ENCODE measurements around the gene CCDC91. TPM values are rescaled to one million over a fixed set of nuclear protein-coding genes. Genes with fewer than 3 reads are reported as not detected.
A peak's percentile ranks its signal among the peaks of the same experiment; 100 is the strongest.

Gene CCDC91
- total and polyA plus RNA-seq, 2 of the 4 experiments (the other 2 are of a cell fraction), result 8.6 to 14.7 TPM

- Histone ChIP-seq H4K20me1 (ENCODE audit: insufficient read depth, low read length) (no peaks in the 10 kb centered on the region), H3K27me3 (ENCODE audit: control insufficient read depth, insufficient read depth, low read length) (no peaks in the 10 kb centered on the region), H3K18ac (ENCODE audit: low read depth, low read length) (no peak overlapping the region), H3K23ac (ENCODE audit: low read depth, low read length) (no peak overlapping the region), H2AK5ac (ENCODE audit: low read depth, low read length) (no peak overlapping the region), H2AK9ac (replicated peaks; ENCODE audit: low read depth, low read length, poor library complexity) (no peak overlapping the region), H3K36me3 (ENCODE audit: control insufficient read depth, insufficient read depth, low read length) (no peaks in the 10 kb centered on the region), H2BK15ac (ENCODE audit: low read depth, low read length) (no peak overlapping the region), H4K91ac (ENCODE audit: insufficient read depth, low read depth, low read length) (no peak overlapping the region), H4K5ac (ENCODE audit: low read depth, low read length) (no peak overlapping the region), H2BK20ac (ENCODE audit: low read depth, low read length) (no peak overlapping the region), H3K4me3 (ENCODE audit: insufficient read depth, low read depth, low read length) (no peak overlapping the region), H3K4me1 (ENCODE audit: control insufficient read depth, insufficient read depth, low read length) (peaks cover 3% of the 10 kb centered on the region; the same call in 1 of the 2 replicates), H2AFZ (replicated peaks; ENCODE audit: low read length, poor library complexity) (no peak overlapping the region), H3K14ac (replicated peaks; ENCODE audit: low read depth, low read length) (no peak overlapping the region), H3K9me3 (ENCODE audit: control insufficient read depth, insufficient read depth, low read length) (peaks cover 2% of the 10 kb centered on the region; the same call in 1 of the 2 replicates), H3K79me1 (ENCODE audit: low read depth in 1 of 2, low read length in 2 of 2) (no peaks in the 10 kb centered on the region), H3K4me2 (ENCODE audit: low read depth, low read length) (no peak overlapping the region), H3K9ac (ENCODE audit: low read depth, low read length) (no peak overlapping the region), H3K27ac (ENCODE audit: insufficient read depth, low read length) (no peak overlapping the region), H4K8ac (ENCODE audit: low read depth in 2 of 2, low read length in 2 of 2) (no peak overlapping the region), H2BK5ac (ENCODE audit: low read depth, low read length, poor library complexity, severe bottlenecking) (no peak overlapping the region), H3K4ac (ENCODE audit: low read depth, low read length) (no peak overlapping the region), H3K56ac (ENCODE audit: extremely low read depth, insufficient read depth, low read length) (no peak overlapping the region), H3K9me1 (ENCODE audit: insufficient read depth, low read length) (no peaks in the 10 kb centered on the region; the same call in none of the 2 replicates), H2BK120ac (ENCODE audit: low read depth, low read length) (0 out of 2 replicates have a peak overlapping the region, but pooled peaks have one; percentile 14)
- intact Hi-C loops (cut with micrococcal nuclease) (no loop called here), dilution Hi-C loops (cut with HindIII; ENCODE audit: low sequenced_read_pairs, unreplicated experiment) (no loop called here), in situ Hi-C loops (cut with MboI; ENCODE audit: low sequenced_read_pairs) (no loop called here)
- ChIA-PET CTCF (interaction anchor here (0.6 to 0.7 kb wide), 3 partner anchors 12 to 1544 kb away, joined by 3 to 4 read pairs (median 3); no protein-coding TSS in a partner anchor), POLR2A (ENCODE audit: unreplicated experiment) (no interaction called here)
- no CpG with 5 or more reads among the region's 5 CpGs for WGBS, 2 experiments (ENCODE audit: extremely low coverage in 2 of 2, insufficient read length in 1 of 2)
- TF ChIP-seq CEBPB (IDR thresholded peaks at IDR 0.05; ENCODE audit: low read depth, low read length), result 0 out of 2 replicates have a peak, but pooled peaks have one; percentile 33
- TF ChIP-seq, protein P1, sequence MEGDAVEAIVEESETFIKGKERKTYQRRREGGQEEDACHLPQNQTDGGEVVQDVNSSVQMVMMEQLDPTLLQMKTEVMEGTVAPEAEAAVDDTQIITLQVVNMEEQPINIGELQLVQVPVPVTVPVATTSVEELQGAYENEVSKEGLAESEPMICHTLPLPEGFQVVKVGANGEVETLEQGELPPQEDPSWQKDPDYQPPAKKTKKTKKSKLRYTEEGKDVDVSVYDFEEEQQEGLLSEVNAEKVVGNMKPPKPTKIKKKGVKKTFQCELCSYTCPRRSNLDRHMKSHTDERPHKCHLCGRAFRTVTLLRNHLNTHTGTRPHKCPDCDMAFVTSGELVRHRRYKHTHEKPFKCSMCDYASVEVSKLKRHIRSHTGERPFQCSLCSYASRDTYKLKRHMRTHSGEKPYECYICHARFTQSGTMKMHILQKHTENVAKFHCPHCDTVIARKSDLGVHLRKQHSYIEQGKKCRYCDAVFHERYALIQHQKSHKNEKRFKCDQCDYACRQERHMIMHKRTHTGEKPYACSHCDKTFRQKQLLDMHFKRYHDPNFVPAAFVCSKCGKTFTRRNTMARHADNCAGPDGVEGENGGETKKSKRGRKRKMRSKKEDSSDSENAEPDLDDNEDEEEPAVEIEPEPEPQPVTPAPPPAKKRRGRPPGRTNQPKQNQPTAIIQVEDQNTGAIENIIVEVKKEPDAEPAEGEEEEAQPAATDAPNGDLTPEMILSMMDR (conservative IDR thresholded peaks at IDR 0.05; ENCODE audit: low read depth, low read length), result peak; percentile 15; the same call in 1 of the 2 replicates
- TF ChIP-seq FOS (IDR thresholded peaks at IDR 0.05; ENCODE audit: low read depth, low read length), result no peak
- TF ChIP-seq SMC3 (IDR thresholded peaks at IDR 0.05; ENCODE audit: low read depth, low read length), result no peak
- no TSS peak for BruUV-seq (replicated peaks)
- no peak for ATAC-seq (ENCODE audit: low read depth)
- peak; percentile 34 for DNase-seq
Measured at GRCh38 chr12:28583701-28584261, 393.5 kb downstream of the CCDC91 start.

Data from IMR-90 (cell line).